Hematopoietic multipotent progenitor cell treated with erythropoietin and hydrocortisone succinate and interleukin-3 and kit ligand, for 15 days (in vitro differentiated cells): ENCODE measurements around the gene FOXM1.

ENCODE experiments used
- DNase-seq: peaks from one replicate; pipeline ENCODE4 v3.0.0-alpha.2; 2015; ENCODE audit warnings: low spot score

FOXM1 gene

GRCh38 chr12:2836574-2836973 lies 40.4 kb downstream of the FOXM1 start:
- DNase-seq = no peak

GRCh38 chr12:2835691-2836403 lies 41.1 kb downstream of the FOXM1 start:
- no peak for DNase-seq

GRCh38 chr12:2834581-2835491 lies 42.1 kb downstream of the FOXM1 start, which contains the start of gene NRIP2:
NRIP2 (minus strand) TSS chr12:2835035; CDS start chr12:2834983, 52 bp downstream.
- no peak for DNase-seq

- DNase-seq = no peak
Observed at GRCh38 chr12:2833810-2834209, 43.2 kb downstream of the FOXM1 start.

GRCh38 chr12:2833327-2833726 lies 43.6 kb downstream of the FOXM1 start:
- no peak for DNase-seq

- no peak for DNase-seq
Observed at GRCh38 chr12:2832550-2833127, 44.3 kb downstream of the FOXM1 start.

GRCh38 chr12:2829275-2829674 lies 47.7 kb downstream of the FOXM1 start:
- no peak for DNase-seq

- DNase-seq = no peak
Observed at GRCh38 chr12:2826721-2827515, 50.1 kb downstream of the FOXM1 start.

- DNase-seq = no peak
Observed at GRCh38 chr12:2826036-2826435, 50.9 kb downstream of the FOXM1 start.

GRCh38 chr12:2825132-2825531 lies 51.8 kb downstream of the FOXM1 start:
- no peak for DNase-seq

GRCh38 chr12:2824541-2824940 lies 52.4 kb downstream of the FOXM1 start:
- no peak for DNase-seq

GRCh38 chr12:2823483-2823882 lies 53.5 kb downstream of the FOXM1 start:
- no peak for DNase-seq

GRCh38 chr12:2820432-2820831 lies 56.5 kb downstream of the FOXM1 start:
- DNase-seq = no peak

GRCh38 chr12:2819810-2820209 lies 57.2 kb downstream of the FOXM1 start:
- DNase-seq = no peak

GRCh38 chr12:2813214-2814185 lies 63.5 kb downstream of the FOXM1 start:
- DNase-seq = peak; percentile 73

GRCh38 chr12:2812290-2813213 lies 64.4 kb downstream of the FOXM1 start, which contains the start of gene ITFG2:
ITFG2 (plus strand) TSS chr12:2812668; CDS start chr12:2812761, 93 bp downstream.
- DNase-seq = peak; percentile 97

GRCh38 chr12:2811801-2812200 lies 65.2 kb downstream of the FOXM1 start:
- no peak for DNase-seq
